ENCODE results near the gene CYB561D1. TPM values are rescaled to one million over a fixed set of nuclear protein-coding genes. Genes with fewer than 3 reads are reported as not detected.

CYB561D1 gene
- total and polyA plus RNA-seq, 9 of the 15 experiments (the other 6 are each of a cell fraction or from before 2014, with no cell fraction given), result 0.71 to 7.2 (median 3.5) TPM

DNA sequence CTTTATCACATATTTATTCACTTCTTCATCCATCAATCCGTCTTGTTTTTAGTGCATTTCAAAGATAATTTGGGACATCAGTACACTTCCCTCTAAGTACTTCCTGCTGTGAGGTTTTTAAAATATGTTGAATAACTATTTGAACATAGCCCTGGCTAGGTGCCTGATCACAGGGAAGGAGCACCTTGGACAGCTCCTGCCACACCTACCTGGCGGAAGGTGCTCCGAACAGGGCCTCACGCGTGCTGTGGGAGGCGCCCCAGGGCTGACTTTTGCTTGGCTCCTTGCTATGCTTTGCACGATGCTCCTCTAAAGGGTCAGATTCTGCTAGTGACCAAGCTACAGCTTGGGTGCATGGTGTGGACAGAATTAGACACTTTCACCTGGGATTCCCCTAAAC, 15.1 kb upstream of the CYB561D1 start:
- Histone ChIP-seq H3K4me3 (no peak overlapping the region), H3K27ac (ENCODE audit: extremely low read depth, low read depth, low read length) (no peak overlapping the region), H2AFZ (ENCODE audit: low read depth, low read length) (no peak overlapping the region), H3K36me3 (ENCODE audit: control insufficient read depth, insufficient read depth, low read length) (no peaks in the 10 kb centered on the region), H3K4me1 (replicated peaks in 1 of 2; ENCODE audit: control insufficient read depth in 2 of 2, insufficient read depth in 2 of 2, low read length in 2 of 2) (peaks cover 10 to 18% of the 10 kb centered on the region in 2 experiments; a peak in 4 of 5 replicates), H3K79me2 (ENCODE audit: control insufficient read depth, insufficient read depth, low read length) (no peaks in the 10 kb centered on the region), H3K27me3 (ENCODE audit: control insufficient read depth in 2 of 2, insufficient read depth in 2 of 2, low read length in 2 of 2) (peaks cover 43 to 72% of the 10 kb centered on the region in 2 experiments), H3K9me3 (replicated peaks; ENCODE audit: control insufficient read depth, insufficient read depth, low read depth, low read length) (no peaks in the 10 kb centered on the region), H4K20me1 (replicated peaks; ENCODE audit: control insufficient read depth, insufficient read depth, low read length) (0 out of 2 replicates have a peak, but pooled peaks cover 4% of the 10 kb centered on the region), H3K9ac (ENCODE audit: insufficient read depth in 1 of 2, low read depth in 2 of 2, low read length in 2 of 2) (no peak overlapping the region), H3K9me1 (ENCODE audit: control insufficient read depth, insufficient read depth, low read length) (no peaks in the 10 kb centered on the region), H3K4me2 (ENCODE audit: insufficient read depth, low read length) (no peak overlapping the region)
- intact Hi-C loops (cut with micrococcal nuclease) (no loop called here), in situ Hi-C loops (cut with MboI) (no loop called here)
- peak; percentile 74 for ATAC-seq
- ChIA-PET POLR2A (interaction anchor here (0.5 to 1.1 kb wide), 5 partner anchors 10 to 25 kb away, joined by 3 to 4 read pairs (median 4); no protein-coding TSS in a partner anchor), CTCF (ENCODE audit: low intra/inter-chr PET ratio) (no interaction called here)
- 3% methylated on average over 7 of the region's 7 CpGs for WGBS (ENCODE audit: insufficient coverage, low coverage, missing lambda C conversion rate)
- no peak for FAIRE-seq
- peak; percentile 55 to 72 (median 69) for DNase-seq (ENCODE audit: extremely low read depth in 1 of 4, low spot score in 3 of 4)
- BruUV-seq (replicated peaks), result no TSS peak
- TF ChIP-seq, protein P1, sequence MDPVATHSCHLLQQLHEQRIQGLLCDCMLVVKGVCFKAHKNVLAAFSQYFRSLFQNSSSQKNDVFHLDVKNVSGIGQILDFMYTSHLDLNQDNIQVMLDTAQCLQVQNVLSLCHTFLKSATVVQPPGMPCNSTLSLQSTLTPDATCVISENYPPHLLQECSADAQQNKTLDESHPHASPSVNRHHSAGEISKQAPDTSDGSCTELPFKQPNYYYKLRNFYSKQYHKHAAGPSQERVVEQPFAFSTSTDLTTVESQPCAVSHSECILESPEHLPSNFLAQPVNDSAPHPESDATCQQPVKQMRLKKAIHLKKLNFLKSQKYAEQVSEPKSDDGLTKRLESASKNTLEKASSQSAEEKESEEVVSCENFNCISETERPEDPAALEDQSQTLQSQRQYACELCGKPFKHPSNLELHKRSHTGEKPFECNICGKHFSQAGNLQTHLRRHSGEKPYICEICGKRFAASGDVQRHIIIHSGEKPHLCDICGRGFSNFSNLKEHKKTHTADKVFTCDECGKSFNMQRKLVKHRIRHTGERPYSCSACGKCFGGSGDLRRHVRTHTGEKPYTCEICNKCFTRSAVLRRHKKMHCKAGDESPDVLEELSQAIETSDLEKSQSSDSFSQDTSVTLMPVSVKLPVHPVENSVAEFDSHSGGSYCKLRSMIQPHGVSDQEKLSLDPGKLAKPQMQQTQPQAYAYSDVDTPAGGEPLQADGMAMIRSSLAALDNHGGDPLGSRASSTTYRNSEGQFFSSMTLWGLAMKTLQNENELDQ (CRISPR knock-in tag; IDR thresholded peaks at IDR 0.05; ENCODE audit: borderline replicate concordance), result 0 out of 2 replicates have a peak, but pooled peaks have one; percentile 29
- TF ChIP-seq RAD21 (CRISPR knock-in tag; conservative IDR thresholded peaks at IDR 0.05 in 1 of 2, IDR thresholded peaks at IDR 0.05 in 1 of 2), result peak in 1 of 2 experiments; percentile 25; a peak in 1 of 4 replicates
- TF ChIP-seq FOXP1 (CRISPR knock-in tag; IDR thresholded peaks at IDR 0.05), result 0 out of 2 replicates have a peak, but pooled peaks have one; percentile 58
- TF ChIP-seq EZH2 (IDR thresholded peaks at IDR 0.05; ENCODE audit: borderline replicate concordance, low read depth, low read length), result no peak
- TF ChIP-seq FOXM1 (IDR thresholded peaks at IDR 0.05; ENCODE audit: low read depth), result no peak
- TF ChIP-seq FOXM1 (CRISPR knock-in tag; IDR thresholded peaks at IDR 0.05; ENCODE audit: low read depth), result 0 out of 2 replicates have a peak, but pooled peaks have one; percentile 37
- TF ChIP-seq, protein P2, sequence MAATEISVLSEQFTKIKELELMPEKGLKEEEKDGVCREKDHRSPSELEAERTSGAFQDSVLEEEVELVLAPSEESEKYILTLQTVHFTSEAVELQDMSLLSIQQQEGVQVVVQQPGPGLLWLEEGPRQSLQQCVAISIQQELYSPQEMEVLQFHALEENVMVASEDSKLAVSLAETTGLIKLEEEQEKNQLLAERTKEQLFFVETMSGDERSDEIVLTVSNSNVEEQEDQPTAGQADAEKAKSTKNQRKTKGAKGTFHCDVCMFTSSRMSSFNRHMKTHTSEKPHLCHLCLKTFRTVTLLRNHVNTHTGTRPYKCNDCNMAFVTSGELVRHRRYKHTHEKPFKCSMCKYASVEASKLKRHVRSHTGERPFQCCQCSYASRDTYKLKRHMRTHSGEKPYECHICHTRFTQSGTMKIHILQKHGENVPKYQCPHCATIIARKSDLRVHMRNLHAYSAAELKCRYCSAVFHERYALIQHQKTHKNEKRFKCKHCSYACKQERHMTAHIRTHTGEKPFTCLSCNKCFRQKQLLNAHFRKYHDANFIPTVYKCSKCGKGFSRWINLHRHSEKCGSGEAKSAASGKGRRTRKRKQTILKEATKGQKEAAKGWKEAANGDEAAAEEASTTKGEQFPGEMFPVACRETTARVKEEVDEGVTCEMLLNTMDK (IDR thresholded peaks at IDR 0.05; ENCODE audit: borderline replicate concordance, insufficient read depth, low read depth, low read length, poor library complexity, severe bottlenecking), result peak; percentile 54
- peak in 1 of 2 experiments; percentile 39; a peak in 1 of 4 replicates for TF ChIP-seq MAZ (CRISPR knock-in tag; conservative IDR thresholded peaks at IDR 0.05 in 1 of 2, IDR thresholded peaks at IDR 0.05 in 1 of 2)
- TF ChIP-seq MAX (CRISPR knock-in tag; IDR thresholded peaks at IDR 0.05), result peak; percentile 75
- no peak for TF ChIP-seq ZNF384 (IDR thresholded peaks at IDR 0.05; ENCODE audit: low read depth, low read length)
- peak; percentile 42; the same call in 1 of the 2 replicates for TF ChIP-seq ETV5 (CRISPR knock-in tag; IDR thresholded peaks at IDR 0.05; ENCODE audit: low read depth)
- 0 out of 2 replicates have a peak, but pooled peaks have one; percentile 35 for TF ChIP-seq PRMT5 (CRISPR knock-in tag; IDR thresholded peaks at IDR 0.05)
- TF ChIP-seq MXI1 (IDR thresholded peaks at IDR 0.05; ENCODE audit: low read depth, low read length), result no peak
- no peak for TF ChIP-seq RBM39 (optimal IDR thresholded peaks at IDR 0.05; ENCODE audit: low read depth, low read length)
- peak; percentile 86 for TF ChIP-seq KLF13 (tag; IDR thresholded peaks at IDR 0.05; ENCODE audit: borderline replicate concordance, low read depth)

Data from K562 (cell line).